H1 (cell line): ENCODE data around the gene COL21A1. TPM values are rescaled to one million over a fixed set of nuclear protein-coding genes. Genes with fewer than 3 reads are reported as not detected.

Source experiments
- CTCF ChIA-PET: fragments of 300-600 bp; sonication (Branson Sonifier 250); formaldehyde crosslinking; loops from one replicate; lab custom pipeline; 2021; ENCODE audit not compliant: partially characterized antibody; lab: Charles Lee
- POLR2A ChIA-PET: fragments of 300-600 bp; sonication (Branson Sonifier 250); formaldehyde crosslinking; loops from one replicate; lab custom pipeline; 2021; ENCODE audit warnings: inconsistent platforms; ENCODE audit not compliant: partially characterized antibody; lab: Charles Lee
- DNase-seq, 2 experiments: peaks; one replicate each; pipeline versions ENCODE4 v3.0.0 to v3.0.0-alpha.2; 2010 to 2022; ENCODE audit warnings: low spot score in 2 of 2, low read depth in 1 of 2, mixed read lengths in 1 of 2
- FAIRE-seq: peaks from 2 replicates; lab custom pipeline; 2011; peaks lifted over from hg19 to GRCh38; lab: Jason Lieb, UNC
- H2AFZ ChIP-seq: 2 replicates; pipeline ENCODE4 v1.8.1; 2012; ENCODE audit warnings: low read length, inconsistent platforms
- H2AK5ac ChIP-seq: 2 replicates; pipeline ENCODE4 v1.6.1; 2013; ENCODE audit warnings: low read depth, low read length
- H2BK120ac ChIP-seq: replicated peaks from 2 replicates; pipeline ENCODE3; 2013; ENCODE audit warnings: low read depth, low read length, inconsistent platforms
- H2BK12ac ChIP-seq: 2 replicates; pipeline ENCODE4 v1.6.1; 2013; ENCODE audit warnings: low read depth, low read length
- H2BK15ac ChIP-seq: 2 replicates; pipeline ENCODE4 v1.6.1; 2013; ENCODE audit warnings: low read length
- H2BK20ac ChIP-seq: 2 replicates; pipeline ENCODE4 v1.6.1; 2013; ENCODE audit warnings: low read length
- H2BK5ac ChIP-seq: 2 replicates; pipeline ENCODE4 v1.6.1; 2013; ENCODE audit warnings: low read depth, low read length
- H3K14ac ChIP-seq: 2 replicates; pipeline ENCODE4 v1.6.1; 2013; ENCODE audit warnings: inconsistent platforms; ENCODE audit not compliant: insufficient read length
- H3K18ac ChIP-seq: 2 replicates; pipeline ENCODE4 v1.6.1; 2013; ENCODE audit warnings: low read length; ENCODE audit errors: extremely low read depth
- H3K23ac ChIP-seq: 2 replicates; pipeline ENCODE4 v1.6.1; 2013; ENCODE audit warnings: inconsistent platforms; ENCODE audit not compliant: insufficient read length
- H3K23me2 ChIP-seq: 2 replicates; pipeline ENCODE4 v1.6.1; 2013; ENCODE audit warnings: low read depth, low read length
- H3K27ac ChIP-seq: 2 replicates; pipeline ENCODE4 v1.6.1; 2011; ENCODE audit warnings: low read depth, low read length, inconsistent platforms
- H3K27me3 ChIP-seq, 4 experiments: replicated peaks in 1 of 4; 1 replicate in 1 of 4; 2 replicates in 3 of 4; pipeline versions ENCODE4 v1.6.1 to v1.8.1; 2011 to 2013; ENCODE audit warnings: low read length in 3 of 4, mild to moderate bottlenecking in 3 of 4, inconsistent platforms in 2 of 4, mixed read lengths in 2 of 4, moderate library complexity in 1 of 4; ENCODE audit not compliant: control insufficient read depth in 3 of 4, insufficient read depth in 3 of 4; ENCODE audit errors: extremely low read depth in 1 of 4
- H3K36me3 ChIP-seq, 4 experiments: 2 replicates each; pipeline versions ENCODE4 v1.6.1 to v1.8.1; 2011 to 2013; ENCODE audit warnings: mild to moderate bottlenecking in 4 of 4, low read length in 3 of 4, moderate library complexity in 2 of 4, control low read depth in 1 of 4, inconsistent platforms in 1 of 4; ENCODE audit not compliant: insufficient read depth in 4 of 4, control insufficient read depth in 2 of 4
- H3K4ac ChIP-seq: replicated peaks from 2 replicates; pipeline ENCODE3; 2013; ENCODE audit warnings: low read length, low read depth, mixed read lengths, inconsistent platforms; ENCODE audit not compliant: insufficient read length
- H3K4me1 ChIP-seq, 4 experiments: replicated peaks in 1 of 4; 1 replicate in 1 of 4; 2 replicates in 3 of 4; pipeline versions ENCODE4 v1.6.1 to v1.8.1; 2011 to 2013; ENCODE audit warnings: low read length in 3 of 4, inconsistent platforms in 2 of 4, mixed read lengths in 1 of 4; ENCODE audit not compliant: insufficient read depth in 4 of 4, control insufficient read depth in 3 of 4
- H3K4me2 ChIP-seq, 2 experiments: 2 replicates each; pipeline versions ENCODE4 v1.6.1 to v1.8.1; 2011 to 2013; ENCODE audit warnings: low read depth in 2 of 2, low read length in 2 of 2, control low read depth in 1 of 2, inconsistent platforms in 1 of 2, mild to moderate bottlenecking in 1 of 2; ENCODE audit not compliant: insufficient read depth in 1 of 2
- H3K4me3 ChIP-seq, 4 experiments: fragments of 200-600, 300-600 bp in 1 of 4; sonication (generic), shearing (Covaris generic), sonication (Bioruptor Twin) in 1 of 4; 2 replicates each; pipeline versions ENCODE4 v1.5.1 to v1.8.1; 2011 to 2016; ENCODE audit warnings: low read length in 4 of 4, low read depth in 3 of 4, control low read depth in 2 of 4, inconsistent platforms in 2 of 4, mild to moderate bottlenecking in 2 of 4, mixed read lengths in 1 of 4, moderate library complexity in 1 of 4; ENCODE audit not compliant: insufficient read depth in 2 of 4; ENCODE audit errors: extremely low read depth in 1 of 4
- H3K56ac ChIP-seq: replicated peaks from 2 replicates; pipeline ENCODE3; 2013; ENCODE audit warnings: low read depth, mild to moderate bottlenecking, mixed read lengths, low read length, inconsistent platforms; ENCODE audit not compliant: insufficient read length
- H3K79me1 ChIP-seq: 2 replicates; pipeline ENCODE4 v1.6.1; 2013; ENCODE audit warnings: low read depth, low read length, control low read depth
- H3K79me2 ChIP-seq, 2 experiments: 2 replicates each; pipeline versions ENCODE4 v1.6.1 to v1.8.1; 2012 to 2013; ENCODE audit warnings: low read length in 2 of 2, mild to moderate bottlenecking in 2 of 2, inconsistent platforms in 1 of 2; ENCODE audit not compliant: insufficient read depth in 2 of 2, control insufficient read depth in 1 of 2
- H3K9ac ChIP-seq, 4 experiments: replicated peaks in 1 of 4; 1 replicate in 1 of 4; 2 replicates in 3 of 4; pipeline versions ENCODE4 v1.6.1 to v1.8.1; 2011 to 2013; ENCODE audit warnings: low read depth in 3 of 4, low read length in 3 of 4, control low read depth in 2 of 4, mild to moderate bottlenecking in 2 of 4, moderate library complexity in 2 of 4, inconsistent platforms in 1 of 4; ENCODE audit errors: extremely low read depth in 1 of 4
- H3K9me3 ChIP-seq, 2 experiments: 2 replicates each; pipeline versions ENCODE4 v1.6.1 to v1.8.1; 2012 to 2013; ENCODE audit warnings: mild to moderate bottlenecking in 2 of 2, moderate library complexity in 2 of 2, control low read depth in 1 of 2, inconsistent platforms in 1 of 2, low read depth in 1 of 2, low read length in 1 of 2, mixed read lengths in 1 of 2; ENCODE audit not compliant: insufficient read depth in 2 of 2
- H4K20me1 ChIP-seq, 2 experiments: replicated peaks in 1 of 2; 2 replicates each; pipeline versions ENCODE3 to v1.8.1; 2011 to 2013; ENCODE audit warnings: inconsistent platforms in 2 of 2, low read length in 2 of 2, mild to moderate bottlenecking in 1 of 2; ENCODE audit not compliant: insufficient read depth in 2 of 2, control insufficient read depth in 1 of 2
- H4K5ac ChIP-seq: 2 replicates; pipeline ENCODE4 v1.6.1; 2013; ENCODE audit warnings: low read length, low read depth, mixed read lengths, inconsistent platforms; ENCODE audit not compliant: insufficient read length
- H4K8ac ChIP-seq: 2 replicates; pipeline ENCODE4 v1.8.0; 2013; ENCODE audit warnings: mild to moderate bottlenecking, moderate library complexity, low read length, inconsistent platforms; ENCODE audit not compliant: insufficient read depth; ENCODE audit errors: extremely low read depth
- H4K91ac ChIP-seq: replicated peaks from 2 replicates; pipeline ENCODE3; 2013; ENCODE audit warnings: low read length, mixed read lengths, inconsistent platforms; ENCODE audit not compliant: insufficient read length
- CBX5 ChIP-seq: fragments of 300-800, 300-1000 bp; sonication (generic); IDR thresholded peaks from 2 replicates; pipeline ENCODE4 v1.7.1; 2016; ENCODE audit warnings: antibody characterized with exemption, low read length, low read depth
- CEBPB ChIP-seq: IDR thresholded peaks from 2 replicates; pipeline ENCODE4 v1.6.1; 2012; ENCODE audit warnings: low read depth, low read length
- CTBP2 ChIP-seq: IDR thresholded peaks from 2 replicates; pipeline ENCODE4 v1.7.0; 2011; ENCODE audit warnings: borderline replicate concordance, mild to moderate bottlenecking, moderate library complexity, mixed read lengths, low read length; ENCODE audit not compliant: insufficient read depth, insufficient read length
- GTF2F1 ChIP-seq: IDR thresholded peaks from 2 replicates; pipeline ENCODE4 v1.6.1; 2012; ENCODE audit warnings: low read depth, low read length, improper control_type of control experiment, borderline replicate concordance
- HDAC2 ChIP-seq, 2 experiments: fragments of 300-600 bp in 1 of 2; sonication (generic) in 1 of 2; IDR thresholded peaks; 2 replicates each; pipeline ENCODE4 v1.6.1; 2011 to 2012; ENCODE audit warnings: low read depth in 2 of 2, low read length in 2 of 2, mild to moderate bottlenecking in 2 of 2, moderate library complexity in 2 of 2, borderline replicate concordance in 1 of 2, inconsistent platforms in 1 of 2
- MAFK ChIP-seq: IDR thresholded peaks from 2 replicates; pipeline ENCODE4 v1.6.1; 2012; ENCODE audit warnings: low read depth, mild to moderate bottlenecking, improper control_type of control experiment, low read length
- NANOG ChIP-seq: IDR thresholded peaks from 2 replicates; pipeline ENCODE4 v1.6.1; 2011; ENCODE audit warnings: low read length, low read depth, mild to moderate bottlenecking, inconsistent platforms; ENCODE audit not compliant: insufficient read depth, poor library complexity, severe bottlenecking
- PHF8 ChIP-seq: fragments of 200-600 bp; sonication (generic); conservative IDR thresholded peaks from 2 replicates; pipeline ENCODE4 v1.7.1; 2012; ENCODE audit warnings: low read depth, mild to moderate bottlenecking, inconsistent platforms, low read length, moderate library complexity
- POLR2A ChIP-seq, 2 experiments: IDR thresholded peaks; 1 replicate in 1 of 2; 2 replicates in 1 of 2; pipeline ENCODE4 v1.6.1; 2011; ENCODE audit warnings: low read depth in 2 of 2, low read length in 2 of 2, mild to moderate bottlenecking in 2 of 2; ENCODE audit errors: control extremely low read depth in 1 of 2
- POU5F1 ChIP-seq: IDR thresholded peaks from 2 replicates; pipeline ENCODE4 v1.6.1; 2011; ENCODE audit warnings: low read depth, mild to moderate bottlenecking, low read length, moderate library complexity
- SRF ChIP-seq: IDR thresholded peaks from 2 replicates; pipeline ENCODE4 v1.6.1; 2011; ENCODE audit warnings: mild to moderate bottlenecking, low read depth, low read length, moderate library complexity
- TAF1 ChIP-seq: IDR thresholded peaks from 2 replicates; pipeline ENCODE4 v1.6.1; 2011; ENCODE audit warnings: mild to moderate bottlenecking, low read depth, low read length
- TBP ChIP-seq: IDR thresholded peaks from 2 replicates; pipeline ENCODE4 v1.6.1; 2011; ENCODE audit warnings: low read depth, low read length, improper control_type of control experiment
- TCF12 ChIP-seq: IDR thresholded peaks from 2 replicates; pipeline ENCODE4 v1.6.1; 2011; ENCODE audit warnings: low read depth, mild to moderate bottlenecking, low read length
- polyA plus RNA-seq, 7 experiments: library from polyadenylated mRNA; depleted of rRNA in 3 of 7; stranded (reverse) in 5 of 7; unstranded in 2 of 7; fragments of >200 nt in 5 of 7; fragments of 200-250 nt in 2 of 7; gene quantifications; 1 replicate in 5 of 7; 2 replicates in 1 of 7; 4 replicates in 1 of 7; pipeline versions ENCODE4 v1.2.1 to v1.2.3, GENCODE V29; 2011 to 2013; ENCODE audit warnings: missing spikeins in 2 of 7, mixed read lengths in 2 of 7
- total RNA-seq: library from RNA; stranded (reverse); fragmentation: NEBNext Ultra II Directional; extraction: Animal tissue kit (Norgen Biotek cat#: 25700); gene quantifications from 2 replicates; pipeline ENCODE4 v1.2.1, GENCODE V29; 2021

Gene COL21A1
- total and polyA plus RNA-seq, 2 of the 8 experiments (the other 6 are each of a cell fraction or from before 2014, with no cell fraction given): 1.6 to 3.4 TPM

GRCh38 chr6:56154076-56154475 lies 93.3 kb downstream of the COL21A1 start:
- TF ChIP-seq HDAC2 (IDR thresholded peaks at IDR 0.05; ENCODE audit: borderline replicate concordance in 1 of 2, low read depth in 2 of 2, low read length in 2 of 2): no peak
- no peak for TF ChIP-seq TAF1
- no peak for TF ChIP-seq TCF12
- no peak for TF ChIP-seq SRF
- TF ChIP-seq CBX5: no peak
- TF ChIP-seq MAFK: no peak
- TF ChIP-seq POLR2A (IDR thresholded peaks at IDR 0.05; ENCODE audit: control extremely low read depth in 1 of 2, low read depth in 2 of 2, low read length in 2 of 2): no peak
- TF ChIP-seq POU5F1: no peak
- no peak for TF ChIP-seq CTBP2
- TF ChIP-seq PHF8: no peak
- no peak for TF ChIP-seq TBP
- TF ChIP-seq GTF2F1: no peak
- TF ChIP-seq NANOG: no peak
- no peak for TF ChIP-seq CEBPB
- no peak overlapping the region for H3K27ac ChIP-seq
- H3K4ac ChIP-seq: no peak overlapping the region
- H3K79me1 ChIP-seq: no peaks in the 10 kb centered on the region
- H2BK20ac ChIP-seq: no peak overlapping the region
- H3K4me3 ChIP-seq: no peak overlapping the region
- no peak overlapping the region for H2BK15ac ChIP-seq
- no peak overlapping the region for H2AFZ ChIP-seq
- no peak overlapping the region for H3K18ac ChIP-seq
- H3K79me2 ChIP-seq: no peaks in the 10 kb centered on the region
- no peak overlapping the region for H2BK5ac ChIP-seq
- H3K9me3 ChIP-seq: 0 out of 4 replicates have a peak, but pooled peaks cover 0 to 9% of the 10 kb centered on the region in 2 experiments
- H3K27me3 ChIP-seq: no peaks in the 10 kb centered on the region
- H4K5ac ChIP-seq: no peak overlapping the region
- no peak overlapping the region for H2AK5ac ChIP-seq
- DNase-seq (no peak), FAIRE-seq (no peak)
- H4K8ac ChIP-seq: no peak overlapping the region
- no peaks in the 10 kb centered on the region for H3K23me2 ChIP-seq
- H3K4me1 ChIP-seq: no peaks in the 10 kb centered on the region
- H2BK12ac ChIP-seq: no peak overlapping the region
- POLR2A ChIA-PET: no interaction called here
- no peaks in the 10 kb centered on the region for H4K20me1 ChIP-seq
- no peak overlapping the region for H3K23ac ChIP-seq
- no peak overlapping the region for H2BK120ac ChIP-seq
- CTCF ChIA-PET: no interaction called here
- no peak overlapping the region for H3K14ac ChIP-seq
- no peak overlapping the region for H4K91ac ChIP-seq
- H3K9ac ChIP-seq: no peak overlapping the region
- H3K4me2 ChIP-seq: no peak overlapping the region
- no peak overlapping the region for H3K56ac ChIP-seq
- H3K36me3 ChIP-seq: no peaks in the 10 kb centered on the region; a peak in 1 of 8 replicates
